OCI-LY7 (cell line): Measurements from ENCODE around the gene SOX12. TPM values are rescaled to one million over a fixed set of nuclear protein-coding genes. Genes with fewer than 3 reads are reported as not detected.
"Not testable (repeated sequence)": the region's sequence is repeated elsewhere in the genome, so short reads cannot be mapped to it uniquely, and the experiment has no call there.

Experiments
- BruUV-seq: library from RNA; stranded (reverse); fragments of 400-500 nt; replicated peaks from 2 replicates; lab custom pipeline; 2021; lab: Mats Ljungman, UMichigan
- CTCF ChIA-PET: fragments of 300-600 bp; sonication (Branson Sonifier 250); formaldehyde crosslinking; loops from one replicate; lab custom pipeline; 2022; ENCODE audit warnings: antibody characterized with exemption; ENCODE audit not compliant: unreplicated experiment; lab: Charles Lee
- POLR2A ChIA-PET: fragments of 300-600 bp; sonication (Branson Sonifier 250); formaldehyde crosslinking; loops from one replicate; lab custom pipeline; 2022; ENCODE audit warnings: antibody characterized with exemption; lab: Charles Lee
- DNase-seq: peaks from one replicate; pipeline ENCODE4 v3.0.0-alpha.2; 2015; ENCODE audit warnings: low spot score
- H2AFZ ChIP-seq: fragments of 200-600 bp; sonication (generic), shearing (Covaris generic); 2 replicates; pipeline ENCODE4 v1.6.1; 2014; ENCODE audit warnings: mild to moderate bottlenecking, antibody characterized with exemption, low read length, moderate library complexity
- H3K27ac ChIP-seq: fragments of 200-600 bp; sonication (generic); 2 replicates; pipeline ENCODE4 v1.5.1; 2014; ENCODE audit warnings: mixed run types, low read depth, mild to moderate bottlenecking, moderate library complexity, low read length, inconsistent platforms; ENCODE audit not compliant: poor library complexity, severe bottlenecking
- H3K36me3 ChIP-seq: fragments of 200-600 bp; sonication (generic); 2 replicates; pipeline ENCODE4 v1.6.1; 2014; ENCODE audit warnings: mild to moderate bottlenecking, antibody characterized with exemption, low read length, moderate library complexity, mixed read lengths; ENCODE audit not compliant: insufficient read depth
- H3K4me1 ChIP-seq: fragments of 200-600 bp; sonication (generic); 2 replicates; pipeline ENCODE4 v1.5.1; 2014; ENCODE audit warnings: mild to moderate bottlenecking, low read length; ENCODE audit not compliant: insufficient read depth, poor library complexity, severe bottlenecking
- H3K4me2 ChIP-seq: fragments of 200-600 bp; sonication (generic); 2 replicates; pipeline ENCODE4 v1.6.1; 2014; ENCODE audit warnings: mild to moderate bottlenecking, low read length
- H3K4me3 ChIP-seq: fragments of 200-600 bp; sonication (generic); 2 replicates; pipeline ENCODE4 v1.5.1; 2014; ENCODE audit warnings: mild to moderate bottlenecking, low read depth, low read length; ENCODE audit not compliant: poor library complexity, severe bottlenecking
- H3K79me2 ChIP-seq: fragments of 200-600 bp; sonication (generic); 2 replicates; pipeline ENCODE4 v1.6.1; 2016; ENCODE audit warnings: low read depth, mild to moderate bottlenecking, low read length, moderate library complexity, mixed read lengths; ENCODE audit not compliant: insufficient read depth
- H3K9me2 ChIP-seq: fragments of 200-600 bp; sonication (generic); 2 replicates; pipeline ENCODE4 v1.6.1; 2016; ENCODE audit warnings: mild to moderate bottlenecking, low read length, mixed read lengths; ENCODE audit not compliant: insufficient read depth
- H3K9me3 ChIP-seq: fragments of 200-600 bp; sonication (generic); 2 replicates; pipeline ENCODE4 v1.6.1; 2014; ENCODE audit warnings: mild to moderate bottlenecking, mixed run types, low read length, mixed read lengths
- H4K20me1 ChIP-seq: fragments of 200-600 bp; sonication (generic); 2 replicates; pipeline ENCODE4 v1.6.1; 2014; ENCODE audit warnings: mild to moderate bottlenecking, antibody characterized with exemption, low read length, moderate library complexity, mixed read lengths; ENCODE audit not compliant: insufficient read depth
- EZH2phosphoT487 ChIP-seq: fragments of 200-600 bp; sonication (generic); IDR thresholded peaks from 2 replicates; pipeline ENCODE4 v1.6.1; 2018; ENCODE audit warnings: low read depth, borderline replicate concordance, mild to moderate bottlenecking, mixed run types, antibody characterized with exemption, low read length, moderate library complexity, mixed read lengths
- intact Hi-C: fragments of 100-400 bp; cut with micrococcal nuclease; formaldehyde crosslinking; loops from one replicate; pipeline ENCODE4 v1.10.0; 2022; ENCODE audit not compliant: unreplicated experiment
- total RNA-seq, 2 experiments: library from RNA; depleted of rRNA in 1 of 2; stranded (reverse); fragments of >200 nt in 1 of 2; shearing (Covaris generic) in 1 of 2; gene quantifications; 2 replicates each; pipeline ENCODE4 v1.2.3, GENCODE V29; 2014 to 2022
- TF ChIP-seq, protein P1 (sequence below): fragments of 200-600 bp; sonication (generic); conservative IDR thresholded peaks from 2 replicates; pipeline ENCODE4 v1.5.1; 2014; ENCODE audit warnings: mild to moderate bottlenecking, antibody characterized with exemption, low read length, moderate library complexity, mixed read lengths

SOX12 gene
- total RNA-seq, 2 experiments from 2014 or later: 16.4 to 43.8 TPM

DNA sequence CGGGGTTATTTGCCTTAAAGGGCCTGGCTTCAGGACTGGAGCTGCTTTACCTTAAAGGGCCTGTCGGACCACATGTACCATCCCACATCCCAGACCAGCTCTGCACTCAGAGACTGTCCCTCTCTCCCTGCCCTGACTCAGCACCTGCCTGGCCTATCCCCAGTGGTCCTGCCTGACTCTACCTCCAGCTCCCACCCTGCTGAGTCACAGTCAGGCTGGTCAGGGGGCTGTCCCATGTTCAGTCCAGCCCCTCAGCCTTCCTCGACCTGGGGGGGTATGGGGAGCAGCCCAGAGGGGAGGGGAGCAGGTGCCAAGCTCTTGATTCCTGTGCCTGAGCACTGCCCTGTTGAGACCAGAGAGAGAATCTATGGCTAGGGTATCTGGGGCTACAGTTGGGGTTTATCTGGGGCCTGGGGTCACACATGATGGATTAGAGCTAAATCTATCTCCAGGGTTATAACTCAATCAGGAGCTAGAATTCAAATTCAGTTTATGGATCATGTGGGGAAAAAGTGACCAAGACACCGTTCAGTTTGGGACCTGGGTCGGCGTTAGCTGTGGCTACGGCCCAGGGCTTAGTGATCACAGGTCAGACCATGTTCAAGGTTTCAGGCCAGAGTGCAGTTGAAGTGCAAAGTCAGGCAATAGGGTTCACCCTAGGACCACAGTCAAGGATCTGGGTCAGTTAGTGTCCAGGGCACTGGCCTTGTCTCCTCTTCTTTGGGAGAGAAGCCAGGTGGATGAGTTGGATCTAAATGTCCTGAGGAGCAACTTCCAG lies 45.8 kb downstream of the SOX12 start:
- Histone ChIP-seq H3K27ac (no peak overlapping the region), H3K4me2 (no peak overlapping the region)
- intact Hi-C loops: no loop called here

DNA sequence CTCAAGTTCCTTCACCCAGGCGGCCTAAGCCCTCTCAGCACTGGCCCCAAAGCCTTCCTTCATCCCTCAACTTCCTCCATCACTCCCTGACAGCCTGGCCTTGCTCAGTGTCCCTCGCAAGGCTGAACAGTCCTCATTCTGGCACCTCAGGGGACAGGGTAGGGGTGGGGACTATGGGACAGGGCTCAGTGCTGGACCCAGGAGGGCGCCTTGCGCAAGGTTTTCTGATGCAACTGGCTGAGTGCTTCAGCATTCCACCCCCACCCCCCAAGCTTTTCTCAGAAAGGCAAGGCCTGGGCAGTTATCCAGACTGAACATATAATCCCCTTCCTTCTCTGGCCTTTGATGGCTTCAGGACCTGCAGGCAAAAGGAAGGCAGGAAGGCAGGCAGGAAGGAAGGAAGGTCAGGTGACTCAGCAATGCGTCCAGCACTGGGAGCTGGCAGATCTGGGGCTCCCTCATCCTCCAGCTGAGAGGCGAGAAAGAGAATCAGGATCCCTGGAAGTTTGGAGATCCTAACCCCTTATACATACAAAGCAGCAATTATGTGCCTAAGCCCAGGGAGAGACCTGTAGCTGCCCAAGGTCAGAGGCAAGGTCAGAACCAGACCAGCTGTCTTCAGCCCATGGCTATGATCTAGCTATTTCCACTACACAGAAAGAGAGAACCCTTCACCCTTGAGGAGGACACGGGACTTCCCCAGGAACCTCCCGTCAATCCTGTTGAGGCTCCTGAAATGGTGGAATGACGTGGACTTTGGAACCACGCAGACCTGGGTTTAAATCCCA lies 46.6 kb downstream of the SOX12 start:
- Histone ChIP-seq H3K9me2 (no peaks in the 10 kb centered on the region), H3K79me2 (no peaks in the 10 kb centered on the region), H3K4me2 (no peak overlapping the region), H3K9me3 (no peaks in the 10 kb centered on the region), H3K4me1 (peaks cover 17% of the 10 kb centered on the region), H4K20me1 (no peaks in the 10 kb centered on the region), H2AFZ (0 out of 2 replicates have a peak overlapping the region, but pooled peaks have one; percentile 1), H3K4me3 (no peak overlapping the region), H3K27ac (no peak overlapping the region), H3K36me3 (no peaks in the 10 kb centered on the region)
- intact Hi-C loops: no loop called here
- POLR2A ChIA-PET: interaction anchor here (0.6 to 4.7 kb wide), 6 partner anchors 8 to 153 kb away, joined by 3 to 32 read pairs (median 4); partner anchors contain the start of gene TRIB3
- DNase-seq: no peak
- CTCF ChIA-PET: interaction anchor here (1.0 kb wide), 1 partner anchor 9 kb away, joined by 4 read pairs; no protein-coding TSS in a partner anchor
- TF ChIP-seq, protein P1, sequence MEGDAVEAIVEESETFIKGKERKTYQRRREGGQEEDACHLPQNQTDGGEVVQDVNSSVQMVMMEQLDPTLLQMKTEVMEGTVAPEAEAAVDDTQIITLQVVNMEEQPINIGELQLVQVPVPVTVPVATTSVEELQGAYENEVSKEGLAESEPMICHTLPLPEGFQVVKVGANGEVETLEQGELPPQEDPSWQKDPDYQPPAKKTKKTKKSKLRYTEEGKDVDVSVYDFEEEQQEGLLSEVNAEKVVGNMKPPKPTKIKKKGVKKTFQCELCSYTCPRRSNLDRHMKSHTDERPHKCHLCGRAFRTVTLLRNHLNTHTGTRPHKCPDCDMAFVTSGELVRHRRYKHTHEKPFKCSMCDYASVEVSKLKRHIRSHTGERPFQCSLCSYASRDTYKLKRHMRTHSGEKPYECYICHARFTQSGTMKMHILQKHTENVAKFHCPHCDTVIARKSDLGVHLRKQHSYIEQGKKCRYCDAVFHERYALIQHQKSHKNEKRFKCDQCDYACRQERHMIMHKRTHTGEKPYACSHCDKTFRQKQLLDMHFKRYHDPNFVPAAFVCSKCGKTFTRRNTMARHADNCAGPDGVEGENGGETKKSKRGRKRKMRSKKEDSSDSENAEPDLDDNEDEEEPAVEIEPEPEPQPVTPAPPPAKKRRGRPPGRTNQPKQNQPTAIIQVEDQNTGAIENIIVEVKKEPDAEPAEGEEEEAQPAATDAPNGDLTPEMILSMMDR: no peak
- no peak for TF ChIP-seq EZH2phosphoT487
- no TSS peak for BruUV-seq

More for the DNA sequence above, 45.8 kb downstream of the SOX12 start:
- BruUV-seq: no TSS peak
- no peak for TF ChIP-seq EZH2phosphoT487
- TF ChIP-seq, protein P1: no peak
- H3K9me3 ChIP-seq: no peaks in the 10 kb centered on the region
- 0 out of 2 replicates have a peak overlapping the region, but pooled peaks have one; percentile 1 for H2AFZ ChIP-seq
- H3K9me2 ChIP-seq: no peaks in the 10 kb centered on the region
- ChIA-PET POLR2A (interaction anchor here (0.6 to 4.7 kb wide), 5 partner anchors 9 to 154 kb away, joined by 3 to 32 read pairs (median 5); partner anchors contain the start of gene TRIB3), CTCF (interaction anchor here (1.0 kb wide), 1 partner anchor 8 kb away, joined by 4 read pairs; no protein-coding TSS in a partner anchor)
- no peaks in the 10 kb centered on the region for H3K79me2 ChIP-seq
- no peak for DNase-seq
- peaks cover 17% of the 10 kb centered on the region for H3K4me1 ChIP-seq
- no peak overlapping the region for H3K4me3 ChIP-seq
- no peaks in the 10 kb centered on the region for H4K20me1 ChIP-seq
- H3K36me3 ChIP-seq: no peaks in the 10 kb centered on the region

DNA sequence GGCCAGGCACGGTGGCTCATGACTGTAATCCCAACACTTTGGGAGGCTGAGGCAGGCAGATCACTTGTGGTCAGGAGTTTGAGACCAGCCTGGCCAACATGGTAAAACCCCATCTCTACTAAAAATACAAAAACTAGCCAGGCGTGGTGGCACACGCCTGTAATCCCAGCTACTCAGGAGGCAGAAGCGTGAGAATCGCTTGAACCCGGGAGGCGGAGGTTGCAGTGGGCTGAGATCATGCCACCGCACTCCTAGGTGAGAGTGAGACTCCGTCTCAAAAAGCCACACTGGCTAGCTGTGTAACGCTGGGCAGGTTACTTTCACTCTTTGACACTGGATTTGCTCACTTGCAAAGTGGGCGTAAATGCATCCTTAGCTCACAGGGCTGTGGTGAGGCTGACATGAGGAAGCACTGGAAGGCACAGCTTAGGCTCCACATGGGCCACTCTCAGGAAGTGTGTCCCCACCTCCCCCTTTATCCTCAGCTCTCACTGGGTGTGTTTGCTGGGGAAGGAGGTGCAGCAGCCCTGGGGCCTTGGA lies 47.3 kb downstream of the SOX12 start:
- H3K4me2 ChIP-seq, H3K79me2 ChIP-seq, DNase-seq, BruUV-seq, intact Hi-C loops, H3K36me3 ChIP-seq, H3K9me3 ChIP-seq, H4K20me1 ChIP-seq, CTCF ChIA-PET, H3K4me3 ChIP-seq, H2AFZ ChIP-seq, H3K9me2 ChIP-seq, H3K27ac ChIP-seq: not testable (repeated sequence)
- POLR2A ChIA-PET: interaction anchor here (1.0 to 4.7 kb wide), 3 partner anchors 10 to 28 kb away, joined by 3 to 32 read pairs (median 5); no protein-coding TSS in a partner anchor
- peaks cover 17% of the 10 kb centered on the region for H3K4me1 ChIP-seq
